ENCODE results near the gene GOLIM4. TPM values are rescaled to one million over a fixed set of nuclear protein-coding genes. Genes with fewer than 3 reads are reported as not detected.

Gene GOLIM4
- total and polyA plus RNA-seq, 2 experiments from 2014 or later, result 34.4 to 50.5 TPM

DNA sequence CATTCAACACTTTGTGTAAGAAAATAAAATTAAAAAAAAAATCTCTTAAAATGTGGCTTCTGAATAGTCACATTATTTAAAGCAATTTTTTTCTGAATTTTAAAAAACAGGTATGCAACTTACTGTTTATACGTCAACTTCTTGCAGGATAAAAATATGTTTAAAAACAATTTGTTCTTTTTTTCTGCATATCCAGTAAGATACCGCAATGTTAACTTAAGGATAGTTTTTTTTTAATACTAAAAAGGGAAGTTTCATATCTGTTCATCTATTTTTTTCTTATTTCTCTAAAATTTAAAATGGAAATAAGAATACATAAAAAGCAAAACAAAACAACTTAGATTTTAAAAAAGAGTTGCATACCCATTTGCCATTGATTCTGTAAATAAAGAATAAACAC, 27.4 kb downstream of the GOLIM4 start:
- ATAC-seq, result no peak
- Mint-ChIP-seq H3K27me3 (ENCODE audit: insufficient read depth, low read depth, poor library complexity) (no peaks in the 10 kb centered on the region), H3K36me3 (ENCODE audit: low read depth) (no peaks in the 10 kb centered on the region), H3K4me1 (peaks cover 16% of the 10 kb centered on the region; the same call in 2 of the 3 replicates), H3K9me3 (no peaks in the 10 kb centered on the region), H3K4me3 (no peak overlapping the region), H3K27ac (no peak overlapping the region)
- no peak overlapping the region for H3K27ac ChIP-seq (ENCODE audit: low read depth)
- TF ChIP-seq REST (IDR thresholded peaks at IDR 0.05; ENCODE audit: unreplicated experiment) (no peak), EZH2phosphoT487 (IDR thresholded peaks at IDR 0.05; ENCODE audit: unreplicated experiment) (no peak), CREB1 (CRISPR knock-in tag; IDR thresholded peaks at IDR 0.05; ENCODE audit: low read depth) (no peak), CTCF (conservative IDR thresholded peaks at IDR 0.05; ENCODE audit: low read depth in 2 of 2) (no peak), JUNB (IDR thresholded peaks at IDR 0.05; ENCODE audit: unreplicated experiment) (no peak)
- no peak overlapping the region for H3K4me3 ChIP-seq
- no peaks in the 10 kb centered on the region for H4K20me1 ChIP-seq (replicated peaks; ENCODE audit: insufficient read depth)
- H3K36me3 ChIP-seq (ENCODE audit: insufficient read depth), result no peaks in the 10 kb centered on the region
- H3K27me3 ChIP-seq (ENCODE audit: insufficient read depth), result no peaks in the 10 kb centered on the region
- H3K4me2 ChIP-seq, result no peak overlapping the region
- H3K9me2 ChIP-seq (ENCODE audit: insufficient read depth), result no peaks in the 10 kb centered on the region
- peaks cover 70% of the 10 kb centered on the region for H3K79me2 ChIP-seq (replicated peaks; ENCODE audit: insufficient read depth)
- no peak overlapping the region for H2AFZ ChIP-seq
- DNase-seq (ENCODE audit: low spot score), result no peak
- H3F3A ChIP-seq (replicated peaks; ENCODE audit: low read depth), result no peaks in the 10 kb centered on the region
- H3K4me1 ChIP-seq (ENCODE audit: insufficient read depth), result peaks cover 20% of the 10 kb centered on the region

- DNase-seq (ENCODE audit: low spot score) (no peak), ATAC-seq (no peak)
- Histone ChIP-seq H3K27ac (ENCODE audit: low read depth) (no peak overlapping the region), H3K27me3 (ENCODE audit: insufficient read depth) (no peaks in the 10 kb centered on the region), H3F3A (replicated peaks; ENCODE audit: low read depth) (no peaks in the 10 kb centered on the region), H3K36me3 (ENCODE audit: insufficient read depth) (no peaks in the 10 kb centered on the region), H2AFZ (no peak overlapping the region), H3K4me3 (no peak overlapping the region), H3K79me2 (replicated peaks; ENCODE audit: insufficient read depth) (peaks cover 71% of the 10 kb centered on the region), H4K20me1 (replicated peaks; ENCODE audit: insufficient read depth) (no peaks in the 10 kb centered on the region), H3K4me1 (ENCODE audit: insufficient read depth) (peaks cover 11% of the 10 kb centered on the region), H3K9me2 (ENCODE audit: insufficient read depth) (no peaks in the 10 kb centered on the region), H3K4me2 (no peak overlapping the region)
- no peak overlapping the region for H3K4me3 Mint-ChIP-seq
- no peaks in the 10 kb centered on the region for H3K9me3 Mint-ChIP-seq
- no peak overlapping the region for H3K27ac Mint-ChIP-seq
- H3K27me3 Mint-ChIP-seq (ENCODE audit: insufficient read depth, low read depth, poor library complexity), result no peaks in the 10 kb centered on the region
- no peaks in the 10 kb centered on the region for H3K36me3 Mint-ChIP-seq (ENCODE audit: low read depth)
- H3K4me1 Mint-ChIP-seq, result peaks cover 11% of the 10 kb centered on the region; the same call in 2 of the 3 replicates
- TF ChIP-seq STAT1 (IDR thresholded peaks at IDR 0.05; ENCODE audit: unreplicated experiment) (no peak), ZNF331 (CRISPR knock-in tag; IDR thresholded peaks at IDR 0.05; ENCODE audit: low read depth) (no peak), CTCF (conservative IDR thresholded peaks at IDR 0.05; ENCODE audit: low read depth in 2 of 2) (no peak), ZNF114 (CRISPR knock-in tag; IDR thresholded peaks at IDR 0.05) (no peak), JUNB (IDR thresholded peaks at IDR 0.05; ENCODE audit: unreplicated experiment) (no peak), POLR2AphosphoS5 (IDR thresholded peaks at IDR 0.05; ENCODE audit: low read depth) (no peak), CREB1 (CRISPR knock-in tag; IDR thresholded peaks at IDR 0.05; ENCODE audit: low read depth) (no peak), NANOG (IDR thresholded peaks at IDR 0.05; ENCODE audit: borderline replicate concordance) (no peak)
Measured at GRCh38 chr3:168066882-168067281, 28.8 kb downstream of the GOLIM4 start.
